Natural killer cell (primary cell): ENCODE measurements around the gene FGD4. TPM values are rescaled to one million over a fixed set of nuclear protein-coding genes. Genes with fewer than 3 reads are reported as not detected.

ENCODE experiments used
- ATAC-seq, 3 donors: fragments of 150-1000 bp in 2 of 3; fragments of 200-7000 bp in 1 of 3; cut with Tn5 transposase; 1 replicate in 1 of 3; 2 replicates in 2 of 3; pipeline ENCODE4 v1.10.0; 2021; ENCODE audit warnings: mild to moderate bottlenecking in 2 of 3, moderate library complexity in 2 of 3
- DNase-seq, 2 donors: peaks; one replicate each; pipeline versions ENCODE4 v3.0.0 to v3.0.0-alpha.2; 2013 to 2021; ENCODE audit warnings: mixed read lengths in 1 of 2
- H3K27ac ChIP-seq: one replicate; pipeline ENCODE4 v1.5.1; 2013; ENCODE audit warnings: mild to moderate bottlenecking, low read length
- H3K27me3 ChIP-seq: one replicate; pipeline ENCODE4 v1.6.1; 2013; ENCODE audit warnings: low read length; ENCODE audit not compliant: control insufficient read depth, insufficient read depth
- H3K36me3 ChIP-seq: one replicate; pipeline ENCODE4 v1.6.1; 2013; ENCODE audit warnings: low read length; ENCODE audit not compliant: control insufficient read depth, insufficient read depth
- H3K4me1 ChIP-seq: one replicate; pipeline ENCODE4 v1.6.1; 2013; ENCODE audit warnings: low read length; ENCODE audit not compliant: control insufficient read depth, insufficient read depth
- H3K4me3 ChIP-seq: one replicate; pipeline ENCODE4 v1.5.1; 2013; ENCODE audit warnings: low read length
- H3K9me3 ChIP-seq: one replicate; pipeline ENCODE4 v1.6.1; 2013; ENCODE audit warnings: low read length; ENCODE audit not compliant: control insufficient read depth, insufficient read depth
- H3K27ac Mint-ChIP-seq, 2 donors: one replicate each; pipeline ENCODE4 v1.8.0; 2022; ENCODE audit warnings: mild to moderate bottlenecking in 2 of 2, mixed read lengths in 2 of 2, moderate library complexity in 1 of 2
- H3K27me3 Mint-ChIP-seq, 2 donors: one replicate each; pipeline ENCODE4 v1.8.0; 2022; ENCODE audit warnings: low read depth in 2 of 2, mixed read lengths in 2 of 2
- H3K36me3 Mint-ChIP-seq: one replicate; pipeline ENCODE4 v1.8.0; 2022; ENCODE audit warnings: mixed read lengths
- H3K4me1 Mint-ChIP-seq, 2 donors: one replicate each; pipeline ENCODE4 v1.8.0; 2022; ENCODE audit warnings: mixed read lengths in 2 of 2
- H3K4me3 Mint-ChIP-seq: one replicate; pipeline ENCODE4 v1.8.0; 2022; ENCODE audit warnings: mild to moderate bottlenecking, moderate library complexity, mixed read lengths
- H3K9me3 Mint-ChIP-seq, 2 donors: one replicate each; pipeline ENCODE4 v1.8.0; 2022; ENCODE audit warnings: mixed read lengths in 2 of 2
- CTCF ChIP-seq: fragments of 200-600 bp; IDR thresholded peaks from one replicate; pipeline ENCODE4 v1.8.0; 2022; ENCODE audit warnings: antibody characterized with exemption
- WGBS: methylation state at CpG from one replicate; pipeline ENCODE4 v1.1.7; 2013; ENCODE audit warnings: missing lambda C conversion rate; ENCODE audit not compliant: insufficient coverage; 5-methylcytosine and 5-hydroxymethylcytosine counted together
- intact Hi-C: fragments of 100-400 bp; cut with micrococcal nuclease; formaldehyde crosslinking; loops from one replicate; pipeline ENCODE4 v1.14.2; 2022
- total RNA-seq, 4 donors: library from RNA; stranded (reverse); fragments of 120-200 nt in 1 of 4; gene quantifications; one replicate each; pipeline versions ENCODE4 v1.2.3 to v1.2.4, GENCODE V29; 2013 to 2022

FGD4 gene
- total RNA-seq, 3 donors from 2014 or later (not counting 1 experiment from before 2014, with no cell fraction given) = 0.68 to 3.5 (median 2.1) TPM

GRCh38 chr12:32400114-32400672, 835 bp downstream of the FGD4 start:
- H3K27ac ChIP-seq = no peak overlapping the region
- Mint-ChIP-seq H3K4me1 (peaks cover 8 to 9% of the 10 kb centered on the region in 2 donors), H3K27me3 (peaks cover 10 to 26% of the 10 kb centered on the region in 2 donors), H3K36me3 (no peaks in the 10 kb centered on the region), H3K4me3 (peak overlapping the region; percentile 79), H3K9me3 (no peaks in the 10 kb centered on the region), H3K27ac (no peak overlapping the region)
- intact Hi-C loops = no loop called here
- peaks cover 9% of the 10 kb centered on the region for H3K27me3 ChIP-seq
- WGBS = 40% methylated on average over 15 of the region's 15 CpGs
- H3K36me3 ChIP-seq = no peaks in the 10 kb centered on the region
- TF ChIP-seq CTCF = no peak
- ATAC-seq (no peak), DNase-seq (no peak)
- no peaks in the 10 kb centered on the region for H3K9me3 ChIP-seq
- H3K4me1 ChIP-seq = peaks cover 10% of the 10 kb centered on the region
- peak overlapping the region; percentile 42 for H3K4me3 ChIP-seq

GRCh38 chr12:32400866-32401265, 1.5 kb downstream of the FGD4 start:
- ATAC-seq (no peak), DNase-seq (no peak)
- H3K4me3 Mint-ChIP-seq = peak overlapping the region; percentile 79
- intact Hi-C loops = no loop called here
- Histone ChIP-seq H3K27me3 (peaks cover 9% of the 10 kb centered on the region), H3K27ac (no peak overlapping the region), H3K4me1 (peaks cover 10% of the 10 kb centered on the region), H3K4me3 (no peak overlapping the region), H3K9me3 (no peaks in the 10 kb centered on the region), H3K36me3 (no peaks in the 10 kb centered on the region)
- TF ChIP-seq CTCF = no peak
- peaks cover 8 to 9% of the 10 kb centered on the region in 2 donors for H3K4me1 Mint-ChIP-seq
- WGBS = 73% methylated on average over 2 of the region's 2 CpGs
- no peaks in the 10 kb centered on the region for H3K9me3 Mint-ChIP-seq
- H3K27ac Mint-ChIP-seq = no peak overlapping the region
- no peaks in the 10 kb centered on the region for H3K36me3 Mint-ChIP-seq
- H3K27me3 Mint-ChIP-seq = peaks cover 10 to 26% of the 10 kb centered on the region in 2 donors

- intact Hi-C loops = no loop called here
- ATAC-seq (no peak), DNase-seq (no peak)
- no peak overlapping the region for H3K4me3 ChIP-seq
- Mint-ChIP-seq H3K4me1 (peaks cover 8 to 9% of the 10 kb centered on the region in 2 donors), H3K27ac (no peak overlapping the region), H3K27me3 (peaks cover 10 to 26% of the 10 kb centered on the region in 2 donors), H3K36me3 (no peaks in the 10 kb centered on the region), H3K4me3 (no peak overlapping the region), H3K9me3 (no peaks in the 10 kb centered on the region)
- WGBS = 95% methylated on average over 10 of the region's 10 CpGs
- H3K27me3 ChIP-seq = peaks cover 9% of the 10 kb centered on the region
- H3K36me3 ChIP-seq = no peaks in the 10 kb centered on the region
- peaks cover 10% of the 10 kb centered on the region for H3K4me1 ChIP-seq
- no peak overlapping the region for H3K27ac ChIP-seq
- TF ChIP-seq CTCF = no peak
- H3K9me3 ChIP-seq = no peaks in the 10 kb centered on the region
Observed at GRCh38 chr12:32402170-32402569, 2.8 kb downstream of the FGD4 start.

GRCh38 chr12:32402946-32403345, 3.6 kb downstream of the FGD4 start:
- WGBS = no CpG with 5 or more reads among the region's 1 CpG
- intact Hi-C loops = no loop called here
- H3K4me1 Mint-ChIP-seq = peaks cover 8 to 9% of the 10 kb centered on the region in 2 donors
- TF ChIP-seq CTCF = no peak
- H3K9me3 Mint-ChIP-seq = no peaks in the 10 kb centered on the region
- Histone ChIP-seq H3K4me3 (no peak overlapping the region), H3K4me1 (peaks cover 10% of the 10 kb centered on the region), H3K36me3 (no peaks in the 10 kb centered on the region), H3K27ac (no peak overlapping the region), H3K27me3 (peaks cover 9% of the 10 kb centered on the region), H3K9me3 (no peaks in the 10 kb centered on the region)
- no peaks in the 10 kb centered on the region for H3K36me3 Mint-ChIP-seq
- ATAC-seq (no peak), DNase-seq (no peak)
- H3K4me3 Mint-ChIP-seq = no peak overlapping the region
- no peak overlapping the region for H3K27ac Mint-ChIP-seq
- H3K27me3 Mint-ChIP-seq = peaks cover 8 to 19% of the 10 kb centered on the region in 2 donors
